ENCODE data around the gene BBLN.

BBLN gene

DNA sequence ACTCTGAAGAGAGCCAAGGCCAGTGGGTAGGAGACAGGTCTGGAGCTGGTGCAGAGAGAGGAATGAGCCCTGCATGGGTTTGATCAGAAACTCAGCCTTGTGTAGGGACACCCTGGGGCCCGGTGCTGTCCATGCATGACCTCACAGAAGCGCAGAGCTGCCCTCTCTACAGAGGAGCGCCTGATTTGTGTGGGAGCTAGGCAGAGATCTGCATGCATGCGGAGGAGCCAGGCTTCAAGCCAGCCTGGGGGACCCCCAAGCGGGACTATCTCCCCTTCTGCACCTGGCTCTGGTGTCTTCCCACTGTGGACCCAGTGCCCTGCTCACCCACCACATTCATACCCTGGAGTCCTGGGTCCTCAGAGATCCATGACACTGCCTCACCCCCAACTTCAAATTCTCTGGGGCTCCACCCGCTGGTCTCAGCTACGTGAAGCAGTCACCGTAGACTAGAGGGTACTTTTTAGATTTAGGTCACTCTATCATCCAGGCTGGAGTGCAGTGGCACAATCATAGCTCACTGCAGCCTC is 13.4 kb upstream of the BBLN start:
- 87% methylated on average over 8 of the region's 8 CpGs for WGBS
- Histone ChIP-seq H3K27ac (ENCODE audit: low read depth, low read length) (no peak overlapping the region), H3K9ac (ENCODE audit: low read depth, low read length) (no peak overlapping the region), H3K27me3 (ENCODE audit: insufficient read depth, low read length) (no peaks in the 10 kb centered on the region), H3K4me1 (ENCODE audit: insufficient read depth, low read length) (peaks cover 3% of the 10 kb centered on the region; the same call in 1 of the 2 replicates), H3K9me3 (ENCODE audit: insufficient read depth, low read depth, low read length) (no peaks in the 10 kb centered on the region), H3K4me3 (ENCODE audit: low read length) (no peak overlapping the region), H3K36me3 (ENCODE audit: insufficient read depth, low read length) (no peaks in the 10 kb centered on the region)

GRCh38 chr9:128148509-128149000 is 11.5 kb upstream of the BBLN start:
- Histone ChIP-seq H3K27me3 (ENCODE audit: insufficient read depth, low read length) (no peaks in the 10 kb centered on the region), H3K9ac (ENCODE audit: low read depth, low read length) (no peak overlapping the region), H3K4me3 (ENCODE audit: low read length) (no peak overlapping the region), H3K27ac (ENCODE audit: low read depth, low read length) (no peak overlapping the region), H3K9me3 (ENCODE audit: insufficient read depth, low read depth, low read length) (no peaks in the 10 kb centered on the region), H3K36me3 (ENCODE audit: insufficient read depth, low read length) (no peaks in the 10 kb centered on the region), H3K4me1 (ENCODE audit: insufficient read depth, low read length) (peaks cover 3% of the 10 kb centered on the region; the same call in 1 of the 2 replicates)
- WGBS = 90% methylated on average over 5 of the region's 5 CpGs

DNA sequence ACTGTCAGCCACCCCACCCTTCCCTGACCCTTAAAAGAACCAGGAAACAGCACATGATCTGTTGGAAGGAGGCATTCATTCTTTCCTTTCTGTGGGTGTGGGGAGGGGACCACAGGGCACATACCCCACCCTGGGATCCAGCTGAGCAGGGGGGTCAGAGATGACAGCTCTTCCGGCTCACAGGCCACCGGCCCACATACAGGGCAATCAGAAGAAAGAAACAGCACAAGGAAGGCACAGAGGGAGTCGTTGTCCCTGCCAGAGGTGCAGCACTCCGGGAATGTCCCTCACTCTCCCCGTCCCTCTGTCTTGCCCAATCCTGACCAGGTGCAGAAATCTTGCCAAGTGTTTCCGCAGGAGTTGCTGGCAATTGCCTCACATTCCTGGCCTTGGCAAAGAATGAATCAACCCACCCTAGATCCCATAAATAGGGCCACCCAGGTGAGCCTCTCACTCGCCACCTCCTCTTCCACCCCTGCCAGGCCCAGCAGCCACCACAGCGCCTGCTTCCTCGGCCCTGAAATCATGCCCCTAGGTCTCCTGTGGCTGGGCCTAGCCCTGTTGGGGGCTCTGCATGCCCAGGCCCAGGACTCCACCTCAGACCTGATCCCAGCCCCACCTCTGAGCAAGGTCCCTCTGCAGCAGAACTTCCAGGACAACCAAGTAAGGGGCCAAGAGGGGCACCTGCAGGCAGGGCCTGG is 10.9 kb upstream of the BBLN start, which contains the start of gene LCN2:
LCN2 (plus strand) TSS at position 453 of the 701 bp plus-strand sequence; CDS start at position 526, 73 bp downstream.
- H3K36me3 ChIP-seq (ENCODE audit: insufficient read depth, low read length) = no peaks in the 10 kb centered on the region
- H3K27ac ChIP-seq (ENCODE audit: low read depth, low read length) = no peak within 1 kb of the TSS
- no peaks in the 10 kb centered on the region for H3K27me3 ChIP-seq (ENCODE audit: insufficient read depth, low read length)
- no peaks in the 10 kb centered on the region for H3K9me3 ChIP-seq (ENCODE audit: insufficient read depth, low read depth, low read length)
- no peak within 1 kb of the TSS for H3K9ac ChIP-seq (ENCODE audit: low read depth, low read length)
- WGBS = 85% methylated on average over 9 of the region's 9 CpGs
- H3K4me3 ChIP-seq (ENCODE audit: low read length) = no peak within 1 kb of the TSS
- peaks cover 3% of the 10 kb centered on the region; the same call in 1 of the 2 replicates for H3K4me1 ChIP-seq (ENCODE audit: insufficient read depth, low read length)

DNA sequence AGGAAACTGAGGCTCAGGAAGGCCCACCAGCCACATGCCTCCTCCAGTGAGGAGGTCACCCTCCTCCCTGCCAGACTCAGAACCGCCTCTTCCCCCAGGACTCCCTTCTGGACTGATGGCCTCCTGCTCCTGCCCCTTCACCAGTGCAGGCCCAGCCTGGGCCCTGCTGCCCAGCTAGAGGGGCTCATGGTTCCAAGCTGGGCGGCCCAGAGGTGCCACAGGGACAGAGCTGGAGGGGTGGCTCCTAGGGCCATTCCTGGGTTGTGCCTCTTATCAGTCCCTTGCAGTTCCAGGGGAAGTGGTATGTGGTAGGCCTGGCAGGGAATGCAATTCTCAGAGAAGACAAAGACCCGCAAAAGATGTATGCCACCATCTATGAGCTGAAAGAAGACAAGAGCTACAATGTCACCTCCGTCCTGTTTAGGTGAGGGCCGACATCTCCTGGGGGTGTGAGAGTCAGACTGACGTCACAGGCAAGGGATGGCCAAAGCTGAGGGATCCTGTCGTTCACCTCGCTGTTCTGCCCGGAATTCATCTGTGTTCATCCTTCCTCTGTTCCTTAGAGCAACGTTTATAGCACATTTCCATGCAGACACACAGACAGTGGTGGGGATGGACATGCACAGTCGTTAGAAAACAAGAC is 10.0 kb upstream of the BBLN start:
- H3K36me3 ChIP-seq (ENCODE audit: insufficient read depth, low read length) = no peaks in the 10 kb centered on the region
- no peak overlapping the region for H3K4me3 ChIP-seq (ENCODE audit: low read length)
- H3K9ac ChIP-seq (ENCODE audit: low read depth, low read length) = no peak overlapping the region
- no peak overlapping the region for H3K27ac ChIP-seq (ENCODE audit: low read depth, low read length)
- no peaks in the 10 kb centered on the region for H3K9me3 ChIP-seq (ENCODE audit: insufficient read depth, low read depth, low read length)
- no peaks in the 10 kb centered on the region for H3K27me3 ChIP-seq (ENCODE audit: insufficient read depth, low read length)
- peaks cover 3% of the 10 kb centered on the region; the same call in 1 of the 2 replicates for H3K4me1 ChIP-seq (ENCODE audit: insufficient read depth, low read length)
- WGBS = 87% methylated on average over 11 of the region's 11 CpGs

- H3K27ac ChIP-seq (ENCODE audit: low read depth, low read length) = no peak overlapping the region
- no peaks in the 10 kb centered on the region for H3K27me3 ChIP-seq (ENCODE audit: insufficient read depth, low read length)
- no peaks in the 10 kb centered on the region for H3K9me3 ChIP-seq (ENCODE audit: insufficient read depth, low read depth, low read length)
- H3K4me1 ChIP-seq (ENCODE audit: insufficient read depth, low read length) = peaks cover 3% of the 10 kb centered on the region; the same call in 1 of the 2 replicates
- H3K36me3 ChIP-seq (ENCODE audit: insufficient read depth, low read length) = no peaks in the 10 kb centered on the region
- WGBS = 72% methylated on average over 19 of the region's 19 CpGs
- H3K4me3 ChIP-seq (ENCODE audit: low read length) = no peak overlapping the region
- no peak overlapping the region; the same call in 1 of the 2 replicates for H3K9ac ChIP-seq (ENCODE audit: low read depth, low read length)
Observed at GRCh38 chr9:128150594-128151308, 9.3 kb upstream of the BBLN start.

GRCh38 chr9:128151309-128152132 is 8.5 kb upstream of the BBLN start:
- peaks cover 3% of the 10 kb centered on the region; the same call in 1 of the 2 replicates for H3K4me1 ChIP-seq (ENCODE audit: insufficient read depth, low read length)
- H3K9me3 ChIP-seq (ENCODE audit: insufficient read depth, low read depth, low read length) = no peaks in the 10 kb centered on the region
- H3K9ac ChIP-seq (ENCODE audit: low read depth, low read length) = no peak overlapping the region
- WGBS = 87% methylated on average over 18 of the region's 18 CpGs
- no peaks in the 10 kb centered on the region for H3K36me3 ChIP-seq (ENCODE audit: insufficient read depth, low read length)
- H3K4me3 ChIP-seq (ENCODE audit: low read length) = no peak overlapping the region
- H3K27ac ChIP-seq (ENCODE audit: low read depth, low read length) = no peak overlapping the region
- H3K27me3 ChIP-seq (ENCODE audit: insufficient read depth, low read length) = no peaks in the 10 kb centered on the region

- Histone ChIP-seq H3K4me1 (ENCODE audit: insufficient read depth, low read length) (peaks cover 3% of the 10 kb centered on the region; the same call in 1 of the 2 replicates), H3K9me3 (ENCODE audit: insufficient read depth, low read depth, low read length) (no peaks in the 10 kb centered on the region), H3K4me3 (ENCODE audit: low read length) (no peak overlapping the region), H3K36me3 (ENCODE audit: insufficient read depth, low read length) (no peaks in the 10 kb centered on the region), H3K9ac (ENCODE audit: low read depth, low read length) (no peak overlapping the region), H3K27me3 (ENCODE audit: insufficient read depth, low read length) (no peaks in the 10 kb centered on the region), H3K27ac (ENCODE audit: low read depth, low read length) (no peak overlapping the region)
- WGBS = 90% methylated on average over 13 of the region's 13 CpGs
Observed at GRCh38 chr9:128152133-128153059, 7.7 kb upstream of the BBLN start.

DNA sequence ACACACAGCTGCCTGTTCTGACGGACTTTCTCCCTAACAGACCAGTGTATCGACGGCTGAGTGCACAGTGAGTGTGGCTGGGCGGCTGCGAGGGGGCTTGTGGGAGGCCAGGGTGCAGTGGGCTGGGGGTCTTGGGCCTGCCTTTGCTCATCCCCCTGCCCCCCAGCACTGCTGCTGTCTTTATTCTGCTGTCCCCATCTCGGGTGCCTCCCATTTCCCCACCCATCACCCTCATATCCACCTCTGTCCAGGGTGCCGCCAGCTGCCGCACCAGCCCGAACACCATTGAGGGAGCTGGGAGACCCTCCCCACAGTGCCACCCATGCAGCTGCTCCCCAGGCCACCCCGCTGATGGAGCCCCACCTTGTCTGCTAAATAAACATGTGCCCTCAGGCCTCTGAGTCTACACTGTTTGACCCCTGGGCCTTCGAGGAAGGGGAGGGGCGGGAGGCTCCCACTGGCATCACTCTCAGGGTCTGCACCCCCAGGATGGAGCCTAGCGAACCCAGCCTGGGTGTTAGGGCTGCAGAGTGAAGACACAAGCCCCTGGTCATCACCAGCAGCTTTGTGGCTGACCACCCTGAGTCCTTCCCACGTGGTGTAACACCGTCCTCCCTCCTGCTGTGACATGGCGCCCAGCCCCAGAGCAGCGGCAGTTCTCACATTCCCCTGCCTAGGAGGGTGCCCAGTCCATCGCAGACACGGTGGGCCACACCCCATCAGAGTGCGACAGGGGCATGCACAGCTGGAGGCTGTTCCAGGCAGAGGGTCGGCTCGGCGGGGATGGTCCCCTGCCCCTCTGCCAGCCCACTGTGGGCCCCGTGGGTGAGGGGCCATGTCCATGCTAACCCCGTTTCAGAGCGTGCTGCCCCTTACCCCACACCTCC is 6.8 kb upstream of the BBLN start:
- H3K27ac ChIP-seq (ENCODE audit: low read depth, low read length) = no peak overlapping the region
- H3K4me1 ChIP-seq (ENCODE audit: insufficient read depth, low read length) = peaks cover 3% of the 10 kb centered on the region; the same call in 1 of the 2 replicates
- H3K9me3 ChIP-seq (ENCODE audit: insufficient read depth, low read depth, low read length) = no peaks in the 10 kb centered on the region
- WGBS = 88% methylated on average over 26 of the region's 26 CpGs
- no peaks in the 10 kb centered on the region for H3K27me3 ChIP-seq (ENCODE audit: insufficient read depth, low read length)
- H3K4me3 ChIP-seq (ENCODE audit: low read length) = no peak overlapping the region
- no peaks in the 10 kb centered on the region for H3K36me3 ChIP-seq (ENCODE audit: insufficient read depth, low read length)
- H3K9ac ChIP-seq (ENCODE audit: low read depth, low read length) = no peak overlapping the region
